Activated CD4-positive, alpha-beta T cell treated with anti-CD3 and anti-CD28 coated beads, Interleukin-2, amount 10 ng/mL, durations not matched to agents 7 days and 5 days (primary cell): ENCODE results near the gene SLC39A10. TPM values are rescaled to one million over a fixed set of nuclear protein-coding genes. Genes with fewer than 3 reads are reported as not detected.
A peak's percentile ranks its signal among the peaks of the same experiment; 100 is the strongest.
"Not testable (repeated sequence)": the region's sequence is repeated elsewhere in the genome, so short reads cannot be mapped to it uniquely, and the experiment has no call there.

Source experiments
- CTCF ChIA-PET: fragments of 350-600 bp; sonication (Branson Sonifier 250); formaldehyde crosslinking; loops from one replicate; lab custom pipeline; 2021; ENCODE audit warnings: antibody characterized with exemption; lab: Charles Lee
- POLR2A ChIA-PET: fragments of 350-600 bp; sonication (Branson Sonifier 250); formaldehyde crosslinking; loops from one replicate; lab custom pipeline; 2021; ENCODE audit warnings: antibody characterized with exemption; lab: Charles Lee
- DNase-seq: peaks from one replicate; pipeline ENCODE4 v3.0.0-alpha.2; 2020
- H3K27ac Mint-ChIP-seq: one replicate; pipeline ENCODE4 v1.8.0; 2021; ENCODE audit warnings: mild to moderate bottlenecking, moderate library complexity, mixed read lengths
- H3K27me3 Mint-ChIP-seq: one replicate; pipeline ENCODE4 v1.8.0; 2021; ENCODE audit warnings: mixed read lengths
- H3K36me3 Mint-ChIP-seq: one replicate; pipeline ENCODE4 v1.8.0; 2021; ENCODE audit warnings: low read depth, mixed read lengths
- H3K4me1 Mint-ChIP-seq: one replicate; pipeline ENCODE4 v1.8.0; 2021; ENCODE audit warnings: mixed read lengths
- H3K4me3 Mint-ChIP-seq: one replicate; pipeline ENCODE4 v1.8.0; 2021; ENCODE audit warnings: mild to moderate bottlenecking, moderate library complexity, mixed read lengths
- H3K9me3 Mint-ChIP-seq: one replicate; pipeline ENCODE4 v1.8.0; 2021; ENCODE audit warnings: mixed read lengths
- total RNA-seq, 2 experiments: library from RNA; stranded (reverse); gene quantifications; one replicate each; pipeline ENCODE4 v1.2.3, GENCODE V29; 2021

The SLC39A10 gene
- total RNA-seq, 2 experiments from 2014 or later = 46.9 to 55.6 TPM

GRCh38 chr2:195664528-195664927 is 7.5 kb downstream of the SLC39A10 start:
- H3K27ac Mint-ChIP-seq = no peak overlapping the region
- peaks cover 32% of the 10 kb centered on the region for H3K4me1 Mint-ChIP-seq
- H3K4me3 Mint-ChIP-seq = no peak overlapping the region
- no peaks in the 10 kb centered on the region for H3K9me3 Mint-ChIP-seq
- H3K27me3 Mint-ChIP-seq = no peaks in the 10 kb centered on the region
- ChIA-PET CTCF (interaction anchor here (1.3 kb wide), 1 partner anchor 104 kb away, joined by 3 read pairs; no protein-coding TSS in a partner anchor), POLR2A (no interaction called here)
- H3K36me3 Mint-ChIP-seq = peaks cover 23% of the 10 kb centered on the region
- DNase-seq = no peak

GRCh38 chr2:195665153-195665552 is 8.1 kb downstream of the SLC39A10 start:
- not testable (repeated sequence) for H3K27me3 Mint-ChIP-seq, DNase-seq, H3K9me3 Mint-ChIP-seq, H3K4me3 Mint-ChIP-seq, H3K27ac Mint-ChIP-seq
- ChIA-PET CTCF (interaction anchor here (1.3 to 1.5 kb wide), 3 partner anchors 105 to 403 kb away, joined by 3 to 5 read pairs (median 3); partner anchors contain the start of gene DNAH7), POLR2A (interaction anchor here (0.6 kb wide), 1 partner anchor 31 kb away, joined by 5 read pairs; no protein-coding TSS in a partner anchor)
- Mint-ChIP-seq H3K4me1 (peaks cover 31% of the 10 kb centered on the region), H3K36me3 (peaks cover 17% of the 10 kb centered on the region)

GRCh38 chr2:195666113-195666712 is 9.2 kb downstream of the SLC39A10 start:
- POLR2A ChIA-PET = no interaction called here

GRCh38 chr2:195667974-195668373 is 10.9 kb downstream of the SLC39A10 start:
- ChIA-PET POLR2A (no interaction called here), CTCF (no interaction called here)
- H3K4me1 Mint-ChIP-seq = peaks cover 15% of the 10 kb centered on the region
- H3K36me3 Mint-ChIP-seq = peaks cover 6% of the 10 kb centered on the region
- H3K4me3 Mint-ChIP-seq = no peak overlapping the region
- no peaks in the 10 kb centered on the region for H3K27me3 Mint-ChIP-seq
- H3K9me3 Mint-ChIP-seq = no peaks in the 10 kb centered on the region
- DNase-seq = no peak
- H3K27ac Mint-ChIP-seq = no peak overlapping the region

More at GRCh38 chr2:195666113-195666712, 9.2 kb downstream of the SLC39A10 start:
- H3K4me3 Mint-ChIP-seq = no peak overlapping the region
- H3K27me3 Mint-ChIP-seq = no peaks in the 10 kb centered on the region
- no peak for DNase-seq
- H3K4me1 Mint-ChIP-seq = peaks cover 28% of the 10 kb centered on the region
- H3K36me3 Mint-ChIP-seq = peaks cover 14% of the 10 kb centered on the region
- CTCF ChIA-PET = interaction anchor here (0.6 to 1.5 kb wide), 6 partner anchors 18 to 402 kb away, joined by 3 to 5 read pairs (median 3); partner anchors contain the start of gene DNAH7
- peak overlapping the region; percentile 10 for H3K27ac Mint-ChIP-seq
- H3K9me3 Mint-ChIP-seq = no peaks in the 10 kb centered on the region

- H3K9me3 Mint-ChIP-seq = no peaks in the 10 kb centered on the region
- DNase-seq = no peak
- peaks cover 7% of the 10 kb centered on the region for H3K36me3 Mint-ChIP-seq
- H3K4me1 Mint-ChIP-seq = peaks cover 7% of the 10 kb centered on the region
- ChIA-PET POLR2A (no interaction called here), CTCF (interaction anchor here (0.6 to 1.7 kb wide), 2 partner anchors 10 to 28 kb away, joined by 5 to 7 read pairs; no protein-coding TSS in a partner anchor)
- no peaks in the 10 kb centered on the region for H3K27me3 Mint-ChIP-seq
- no peak overlapping the region for H3K27ac Mint-ChIP-seq
- no peak overlapping the region for H3K4me3 Mint-ChIP-seq
Observed at GRCh38 chr2:195670191-195670590, 13.2 kb downstream of the SLC39A10 start.

- Mint-ChIP-seq H3K9me3 (no peaks in the 10 kb centered on the region), H3K27me3 (no peaks in the 10 kb centered on the region), H3K4me3 (no peak overlapping the region), H3K4me1 (peaks cover 3% of the 10 kb centered on the region), H3K36me3 (peaks cover 7% of the 10 kb centered on the region), H3K27ac (no peak overlapping the region)
- CTCF ChIA-PET = interaction anchor here (0.6 to 1.2 kb wide), 2 partner anchors 12 to 325 kb away, joined by 3 to 4 read pairs; no protein-coding TSS in a partner anchor
- POLR2A ChIA-PET = interaction anchor here (0.6 kb wide), 1 partner anchor 9 kb away, joined by 7 read pairs; no protein-coding TSS in a partner anchor
- no peak for DNase-seq
Observed at GRCh38 chr2:195671563-195671962, 14.5 kb downstream of the SLC39A10 start.

GRCh38 chr2:195672674-195673073 is 15.6 kb downstream of the SLC39A10 start:
- Mint-ChIP-seq H3K27ac (no peak overlapping the region), H3K9me3 (no peaks in the 10 kb centered on the region), H3K36me3 (peaks cover 10% of the 10 kb centered on the region), H3K27me3 (no peaks in the 10 kb centered on the region), H3K4me3 (no peak overlapping the region), H3K4me1 (peaks cover 11% of the 10 kb centered on the region)
- POLR2A ChIA-PET = interaction anchor here (0.6 kb wide), 1 partner anchor 56 kb away, joined by 4 read pairs; no protein-coding TSS in a partner anchor
- CTCF ChIA-PET = interaction anchor here (0.7 to 1.3 kb wide), 4 partner anchors 13 to 158 kb away, joined by 3 to 4 read pairs (median 4); no protein-coding TSS in a partner anchor
- no peak for DNase-seq

GRCh38 chr2:195674491-195675221 is 17.6 kb downstream of the SLC39A10 start:
- ChIA-PET CTCF (interaction anchor here (1.7 kb wide), 1 partner anchor 14 kb away, joined by 4 read pairs; no protein-coding TSS in a partner anchor), POLR2A (no interaction called here)
- DNase-seq = no peak
- peaks cover 10% of the 10 kb centered on the region for H3K36me3 Mint-ChIP-seq
- H3K9me3 Mint-ChIP-seq = no peaks in the 10 kb centered on the region
- H3K27ac Mint-ChIP-seq = no peak overlapping the region
- peaks cover 12% of the 10 kb centered on the region for H3K4me1 Mint-ChIP-seq
- no peaks in the 10 kb centered on the region for H3K27me3 Mint-ChIP-seq
- no peak overlapping the region for H3K4me3 Mint-ChIP-seq

GRCh38 chr2:195675783-195676427 is 18.9 kb downstream of the SLC39A10 start:
- H3K9me3 Mint-ChIP-seq = peaks cover 3% of the 10 kb centered on the region
- no peak overlapping the region for H3K27ac Mint-ChIP-seq
- POLR2A ChIA-PET = no interaction called here
- no peaks in the 10 kb centered on the region for H3K27me3 Mint-ChIP-seq
- H3K4me3 Mint-ChIP-seq = no peak overlapping the region
- peaks cover 22% of the 10 kb centered on the region for H3K36me3 Mint-ChIP-seq
- no peak for DNase-seq
- CTCF ChIA-PET = interaction anchor here (2.6 kb wide), 1 partner anchor 16 kb away, joined by 9 read pairs; no protein-coding TSS in a partner anchor
- H3K4me1 Mint-ChIP-seq = peaks cover 12% of the 10 kb centered on the region

- ChIA-PET POLR2A (no interaction called here), CTCF (interaction anchor here (2.6 kb wide), 1 partner anchor 17 kb away, joined by 9 read pairs; no protein-coding TSS in a partner anchor)
- H3K27me3 Mint-ChIP-seq = no peaks in the 10 kb centered on the region
- peak overlapping the region; percentile 6 for H3K27ac Mint-ChIP-seq
- no peak overlapping the region for H3K4me3 Mint-ChIP-seq
- DNase-seq = no peak
- H3K4me1 Mint-ChIP-seq = peaks cover 16% of the 10 kb centered on the region
- peaks cover 27% of the 10 kb centered on the region for H3K36me3 Mint-ChIP-seq
- peaks cover 4% of the 10 kb centered on the region for H3K9me3 Mint-ChIP-seq
Observed at GRCh38 chr2:195677290-195677689, 20.3 kb downstream of the SLC39A10 start.

- no peak overlapping the region for H3K27ac Mint-ChIP-seq
- POLR2A ChIA-PET = no interaction called here
- no peaks in the 10 kb centered on the region for H3K27me3 Mint-ChIP-seq
- peaks cover 4% of the 10 kb centered on the region for H3K9me3 Mint-ChIP-seq
- CTCF ChIA-PET = interaction anchor here (0.7 to 2.6 kb wide), 2 partner anchors 18 to 795 kb away, joined by 5 to 9 read pairs; no protein-coding TSS in a partner anchor
- no peak overlapping the region for H3K4me3 Mint-ChIP-seq
- H3K4me1 Mint-ChIP-seq = peaks cover 16% of the 10 kb centered on the region
- H3K36me3 Mint-ChIP-seq = peaks cover 27% of the 10 kb centered on the region
- DNase-seq = no peak
Observed at GRCh38 chr2:195677884-195678283, 20.9 kb downstream of the SLC39A10 start.

- ChIA-PET POLR2A (no interaction called here), CTCF (no interaction called here)
- peaks cover 4% of the 10 kb centered on the region for H3K9me3 Mint-ChIP-seq
- H3K36me3 Mint-ChIP-seq = peaks cover 45% of the 10 kb centered on the region
- no peak overlapping the region for H3K4me3 Mint-ChIP-seq
- peaks cover 27% of the 10 kb centered on the region for H3K4me1 Mint-ChIP-seq
- no peak overlapping the region for H3K27ac Mint-ChIP-seq
- DNase-seq = no peak
- H3K27me3 Mint-ChIP-seq = no peaks in the 10 kb centered on the region
Observed at GRCh38 chr2:195682077-195682476, 25.1 kb downstream of the SLC39A10 start.
